Activated CD8-positive, alpha-beta memory T cell treated with anti-CD3 and anti-CD28 coated beads for 1 hour (primary cell): ENCODE data around the gene ORM1.

Source experiments
- DNase-seq, 2 donors: peaks; one replicate each; pipeline ENCODE4 v3.0.0-alpha.2; 2020; ENCODE audit warnings: low read depth in 1 of 2; ENCODE audit errors: extremely low read depth in 1 of 2

ORM1 gene

DNA sequence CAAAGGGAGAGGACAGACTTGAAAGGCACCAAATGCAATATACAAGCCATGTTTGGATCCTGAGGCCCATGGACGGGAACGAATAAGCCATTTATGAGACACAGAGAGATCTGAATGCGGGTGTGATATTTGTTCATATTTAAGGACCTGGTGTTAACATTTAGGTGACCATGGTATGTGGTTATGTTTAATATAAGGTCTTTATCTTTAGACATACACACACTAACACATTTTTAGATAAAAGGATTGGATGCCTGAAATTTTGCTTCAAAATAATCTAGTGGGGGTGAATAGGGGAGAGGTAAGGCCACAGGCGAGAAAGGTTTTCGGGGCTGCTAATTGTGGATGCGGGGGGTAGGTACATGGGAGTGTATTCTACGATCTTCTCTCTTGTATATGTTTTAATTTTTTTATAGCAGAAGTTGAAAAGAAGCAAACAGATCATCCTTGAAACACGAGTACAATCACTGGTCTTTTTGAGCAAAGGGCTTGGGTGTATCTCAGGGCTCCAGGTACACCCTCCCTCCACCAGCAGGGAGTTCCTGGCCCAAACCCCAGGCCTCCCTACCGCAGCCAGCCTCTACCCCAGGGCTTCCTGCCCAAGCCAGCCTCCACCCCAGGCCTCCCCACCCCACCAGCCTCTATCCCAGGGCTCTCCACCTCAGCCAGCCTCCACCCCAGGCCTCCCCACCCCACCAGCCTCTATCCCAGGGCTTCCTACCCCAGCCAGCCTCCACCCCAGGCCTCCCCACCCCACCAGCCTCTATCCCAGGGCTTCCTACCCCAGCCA is 52.7 kb downstream of the ORM1 start:
- no peak for DNase-seq
